Erythroblast (primary cell): Measurements from ENCODE around the gene FOXP2.

ENCODE experiments used
- GATA1 ChIP-seq: IDR thresholded peaks from 2 replicates; pipeline ENCODE4 v1.6.1; 2011; ENCODE audit warnings: low read depth, mild to moderate bottlenecking, control low read depth, low read length, moderate library complexity
- POLR2A ChIP-seq: IDR thresholded peaks from 2 replicates; pipeline ENCODE4 v1.6.1; 2011; ENCODE audit warnings: mild to moderate bottlenecking, low read length

GRCh38 chr7:114670676-114671075, 256.1 kb downstream of the FOXP2 start:
- TF ChIP-seq POLR2A: no peak
- no peak for TF ChIP-seq GATA1
